Loucy (cell line): ENCODE results near the gene SLC19A1.
"Not testable (repeated sequence)": the region's sequence is repeated elsewhere in the genome, so short reads cannot be mapped to it uniquely, and the experiment has no call there.

Experiments
- CTCF ChIP-seq: fragments of 200-600 bp; sonication (generic); conservative IDR thresholded peaks from 2 replicates; pipeline ENCODE4 v1.5.1; 2014; ENCODE audit warnings: mild to moderate bottlenecking, antibody characterized with exemption, low read length
- EZH2phosphoT487 ChIP-seq: fragments of 200-600 bp; IDR thresholded peaks from 2 replicates; pipeline ENCODE4 v1.6.1; 2018; ENCODE audit warnings: antibody characterized with exemption, mild to moderate bottlenecking, moderate library complexity, borderline replicate concordance

GRCh38 chr21:45503226-45503625, 39.0 kb downstream of the SLC19A1 start:
- not testable (repeated sequence) for TF ChIP-seq CTCF, EZH2phosphoT487
